OCI-LY7 (cell line): Measurements from ENCODE around the gene FAM107B.

Source experiments
- CTCF ChIP-seq: fragments of 200-600 bp; sonication (generic); conservative IDR thresholded peaks from 2 replicates; pipeline ENCODE4 v1.5.1; 2014; ENCODE audit warnings: mild to moderate bottlenecking, antibody characterized with exemption, low read length, moderate library complexity, mixed read lengths
- EZH2phosphoT487 ChIP-seq: fragments of 200-600 bp; sonication (generic); IDR thresholded peaks from 2 replicates; pipeline ENCODE4 v1.6.1; 2018; ENCODE audit warnings: low read depth, borderline replicate concordance, mild to moderate bottlenecking, mixed run types, antibody characterized with exemption, low read length, moderate library complexity, mixed read lengths

- TF ChIP-seq CTCF = no peak
- TF ChIP-seq EZH2phosphoT487 = no peak
These were observed 200.9 kb downstream of the FAM107B start for GRCh38 chr10:14573666-14574261.
